LNCAP (cell line): Measurements from ENCODE around the gene LAMA2.

Experiments
- TF ChIP-seq, protein P1 (sequence below): fragments of 450-650 bp; IDR thresholded peaks from 2 replicates; pipeline ENCODE4 v1.5.1; 2017; ENCODE audit warnings: mild to moderate bottlenecking

The LAMA2 gene

DNA sequence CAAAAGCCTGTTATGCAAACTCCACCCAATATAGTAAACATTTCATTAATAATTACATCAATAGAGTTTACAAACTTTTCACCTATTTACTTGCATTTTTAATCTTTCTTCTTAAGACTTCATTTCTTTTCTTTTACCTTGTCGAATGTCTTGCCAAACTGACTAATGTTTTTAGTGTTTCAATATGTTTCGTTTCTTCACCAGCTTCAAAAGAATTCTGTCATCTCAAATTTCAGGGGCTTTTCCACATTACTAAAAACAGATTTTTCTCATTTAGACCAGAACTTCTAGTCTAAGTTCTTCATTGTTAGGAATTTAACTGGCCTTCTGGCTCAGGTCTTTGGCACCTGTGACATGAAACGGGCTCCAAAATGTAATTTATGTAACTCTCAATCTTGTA lies 630.5 kb downstream of the LAMA2 start:
- TF ChIP-seq, protein P1, sequence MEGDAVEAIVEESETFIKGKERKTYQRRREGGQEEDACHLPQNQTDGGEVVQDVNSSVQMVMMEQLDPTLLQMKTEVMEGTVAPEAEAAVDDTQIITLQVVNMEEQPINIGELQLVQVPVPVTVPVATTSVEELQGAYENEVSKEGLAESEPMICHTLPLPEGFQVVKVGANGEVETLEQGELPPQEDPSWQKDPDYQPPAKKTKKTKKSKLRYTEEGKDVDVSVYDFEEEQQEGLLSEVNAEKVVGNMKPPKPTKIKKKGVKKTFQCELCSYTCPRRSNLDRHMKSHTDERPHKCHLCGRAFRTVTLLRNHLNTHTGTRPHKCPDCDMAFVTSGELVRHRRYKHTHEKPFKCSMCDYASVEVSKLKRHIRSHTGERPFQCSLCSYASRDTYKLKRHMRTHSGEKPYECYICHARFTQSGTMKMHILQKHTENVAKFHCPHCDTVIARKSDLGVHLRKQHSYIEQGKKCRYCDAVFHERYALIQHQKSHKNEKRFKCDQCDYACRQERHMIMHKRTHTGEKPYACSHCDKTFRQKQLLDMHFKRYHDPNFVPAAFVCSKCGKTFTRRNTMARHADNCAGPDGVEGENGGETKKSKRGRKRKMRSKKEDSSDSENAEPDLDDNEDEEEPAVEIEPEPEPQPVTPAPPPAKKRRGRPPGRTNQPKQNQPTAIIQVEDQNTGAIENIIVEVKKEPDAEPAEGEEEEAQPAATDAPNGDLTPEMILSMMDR: no peak

DNA sequence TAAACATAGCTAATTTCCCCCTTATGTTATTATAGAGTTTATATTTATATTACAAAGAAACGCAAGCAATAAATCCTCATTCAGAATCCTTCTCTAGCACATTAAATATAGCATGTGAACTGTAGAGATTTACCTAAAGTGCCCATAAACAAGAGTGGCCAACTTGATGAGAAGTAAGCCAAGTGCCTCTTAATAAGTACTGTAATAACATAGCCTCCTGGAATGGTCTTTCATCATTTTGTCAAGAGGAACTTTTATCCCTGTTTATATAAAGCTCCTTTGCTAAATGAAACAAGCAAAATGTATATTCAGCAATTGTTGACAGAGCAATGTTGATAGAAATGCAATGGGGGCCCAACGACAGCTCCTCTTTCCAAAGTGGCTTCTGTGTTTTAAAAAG lies 632.1 kb downstream of the LAMA2 start:
- TF ChIP-seq, protein P1: no peak

DNA sequence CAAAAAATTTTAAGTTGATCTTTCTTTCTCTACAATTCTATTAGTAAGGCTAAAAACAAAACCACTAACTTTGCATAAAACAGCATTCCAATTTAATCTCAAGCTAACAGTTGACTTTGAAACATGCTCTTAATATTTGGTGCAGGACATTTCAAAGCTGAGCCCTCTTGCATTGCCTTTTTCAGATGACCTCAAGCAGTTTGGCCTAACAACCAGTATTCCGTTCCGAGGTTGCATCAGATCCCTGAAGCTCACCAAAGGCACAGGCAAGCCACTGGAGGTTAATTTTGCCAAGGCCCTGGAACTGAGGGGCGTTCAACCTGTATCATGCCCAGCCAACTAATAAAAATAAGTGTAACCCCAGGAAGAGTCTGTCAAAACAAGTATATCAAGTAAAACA lies 633.1 kb downstream of the LAMA2 start:
- TF ChIP-seq, protein P1: no peak

DNA sequence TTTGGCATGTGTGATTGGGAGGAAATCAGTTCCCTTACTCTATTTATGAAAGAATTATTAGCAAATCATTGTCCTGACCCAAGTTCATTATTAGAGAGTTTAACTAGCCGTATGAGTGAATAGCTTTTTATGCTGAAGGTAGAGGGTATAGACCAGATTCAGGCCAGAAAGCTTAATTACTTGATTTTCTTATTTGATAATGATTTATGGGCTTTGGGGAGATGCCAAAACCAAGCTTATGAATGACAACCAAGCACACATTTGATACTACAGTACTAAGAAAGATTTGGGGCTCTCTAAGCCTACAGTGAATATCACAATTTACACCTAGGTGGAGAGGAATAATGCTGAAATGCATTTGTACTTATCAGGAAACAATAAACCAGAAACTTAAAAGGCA lies 633.8 kb downstream of the LAMA2 start:
- TF ChIP-seq, protein P1: no peak

DNA sequence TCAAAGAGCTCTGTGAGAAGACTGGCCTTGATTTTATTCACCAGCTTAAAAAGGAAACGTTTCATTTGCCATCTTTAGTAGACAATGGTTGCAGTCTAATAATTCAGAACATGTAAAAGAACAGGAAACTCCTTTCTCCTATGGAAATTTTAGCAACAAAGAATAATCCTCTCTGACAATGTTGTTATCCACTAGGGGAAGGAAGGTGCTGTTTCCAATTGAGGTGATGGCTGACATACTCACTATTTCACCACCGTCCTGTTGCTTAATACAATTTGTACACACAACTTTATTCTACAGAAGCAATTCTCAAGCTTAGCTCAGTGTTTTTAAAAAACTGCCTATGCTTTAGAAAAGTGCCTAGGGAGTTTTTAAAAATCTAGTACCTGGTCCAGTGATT lies 634.4 kb downstream of the LAMA2 start:
- TF ChIP-seq, protein P1: no peak

DNA sequence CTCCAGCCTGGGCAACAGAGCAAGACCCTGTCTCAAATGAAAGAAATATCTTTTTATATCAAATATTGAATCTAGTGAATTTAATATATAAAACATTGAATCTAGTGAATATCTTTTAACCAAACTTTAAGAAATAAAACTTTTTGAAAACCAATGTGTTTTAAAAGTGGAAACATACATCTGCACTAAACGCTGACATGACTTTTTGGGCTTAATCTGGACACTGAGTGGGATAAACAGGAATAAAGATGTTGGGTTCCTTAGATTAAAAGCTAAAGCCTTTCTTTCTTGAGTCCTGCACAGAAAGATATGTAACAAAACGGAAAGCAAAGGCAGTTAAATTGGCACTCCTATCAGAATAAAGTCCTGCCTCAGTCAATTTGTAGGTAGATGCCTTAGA lies 636.8 kb downstream of the LAMA2 start:
- TF ChIP-seq, protein P1: no peak

DNA sequence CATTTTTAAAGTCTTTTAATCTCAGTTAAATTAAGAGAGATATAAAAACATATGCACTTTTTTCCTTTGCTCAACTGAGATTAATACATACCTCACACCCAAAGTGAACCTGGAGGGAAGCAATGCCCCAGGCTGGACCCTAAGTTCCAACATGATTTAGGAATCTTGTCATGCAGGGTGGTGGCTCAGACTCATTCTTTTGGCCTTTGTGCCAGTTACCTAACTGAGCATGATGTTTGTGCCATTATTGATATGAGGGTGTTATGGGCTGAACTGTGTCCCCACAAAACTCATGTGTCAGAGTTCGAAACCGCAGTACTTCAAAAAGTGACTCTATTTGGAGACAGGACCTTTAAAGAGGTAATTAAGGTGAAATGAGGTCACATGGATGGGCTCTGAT lies 639.0 kb downstream of the LAMA2 start:
- TF ChIP-seq, protein P1: no peak

DNA sequence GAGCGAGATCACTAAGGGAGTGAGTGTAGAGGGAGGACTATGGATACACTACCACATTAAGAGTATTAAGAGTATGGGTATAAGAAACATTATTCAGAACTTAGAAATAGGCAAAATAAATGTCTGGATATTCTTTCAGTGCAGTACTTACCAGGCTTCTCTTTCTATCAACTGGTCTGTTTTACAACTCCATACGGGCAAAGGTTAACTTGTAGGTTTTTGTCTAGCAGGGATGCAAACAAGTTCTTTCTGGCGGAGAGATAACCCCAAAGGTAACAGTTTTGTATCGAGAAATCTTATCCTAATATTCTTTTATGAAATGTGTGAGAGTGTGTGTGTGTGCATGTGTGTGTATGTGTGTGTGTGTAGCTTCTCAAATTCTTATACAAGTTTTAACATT lies 640.9 kb downstream of the LAMA2 start:
- TF ChIP-seq, protein P1: no peak
